Measurements from ENCODE around the gene PDE4D. TPM values are rescaled to one million over a fixed set of nuclear protein-coding genes. Genes with fewer than 3 reads are reported as not detected.

PDE4D gene
- total RNA-seq, 1 experiment from 2014 or later, result 6.5 TPM

- BruUV-seq (replicated peaks), result no TSS peak
- DNase-seq (ENCODE audit: low spot score), result no peak
- Histone ChIP-seq H3K27ac (ENCODE audit: low read depth, low read length, poor library complexity, severe bottlenecking) (no peak overlapping the region), H3K36me3 (ENCODE audit: insufficient read depth, low read length, poor library complexity, severe bottlenecking) (no peaks in the 10 kb centered on the region), H3K4me3 (ENCODE audit: low read depth, low read length, poor library complexity, severe bottlenecking) (no peak overlapping the region), H3K9me3 (ENCODE audit: low read depth, low read length, poor library complexity, severe bottlenecking) (no peaks in the 10 kb centered on the region), H3K4me1 (ENCODE audit: insufficient read depth, low read length, poor library complexity, severe bottlenecking) (peaks cover 10% of the 10 kb centered on the region), H3K27me3 (replicated peaks; ENCODE audit: insufficient read depth, low read depth, low read length, poor library complexity) (no peaks in the 10 kb centered on the region)
- intact Hi-C loops (cut with micrococcal nuclease; ENCODE audit: unreplicated experiment), result no loop called here
- CTCF ChIA-PET, result no interaction called here
- TF ChIP-seq CTCF (conservative IDR thresholded peaks at IDR 0.05; ENCODE audit: low read depth, low read length), result no peak
- TF ChIP-seq EZH2 (IDR thresholded peaks at IDR 0.05; ENCODE audit: borderline replicate concordance, low read depth, low read length, poor library complexity, severe bottlenecking), result no peak
- POLR2A ChIA-PET (ENCODE audit: low non-redundant PET), result no interaction called here
Observed at GRCh38 chr5:58988938-58989337, 904.6 kb downstream of the PDE4D start.

- peaks cover 10% of the 10 kb centered on the region for H3K4me1 ChIP-seq (ENCODE audit: insufficient read depth, low read length, poor library complexity, severe bottlenecking)
- BruUV-seq (replicated peaks), result no TSS peak
- no peaks in the 10 kb centered on the region for H3K27me3 ChIP-seq (replicated peaks; ENCODE audit: insufficient read depth, low read depth, low read length, poor library complexity)
- H3K4me3 ChIP-seq (ENCODE audit: low read depth, low read length, poor library complexity, severe bottlenecking), result no peak overlapping the region
- no peak overlapping the region for H3K27ac ChIP-seq (ENCODE audit: low read depth, low read length, poor library complexity, severe bottlenecking)
- no peak for DNase-seq (ENCODE audit: low spot score)
- H3K36me3 ChIP-seq (ENCODE audit: insufficient read depth, low read length, poor library complexity, severe bottlenecking), result no peaks in the 10 kb centered on the region
- POLR2A ChIA-PET (ENCODE audit: low non-redundant PET), result no interaction called here
- H3K9me3 ChIP-seq (ENCODE audit: low read depth, low read length, poor library complexity, severe bottlenecking), result no peaks in the 10 kb centered on the region
- CTCF ChIA-PET, result no interaction called here
- intact Hi-C loops (cut with micrococcal nuclease; ENCODE audit: unreplicated experiment), result no loop called here
- TF ChIP-seq CTCF (conservative IDR thresholded peaks at IDR 0.05; ENCODE audit: low read depth, low read length) (no peak), EZH2 (IDR thresholded peaks at IDR 0.05; ENCODE audit: borderline replicate concordance, low read depth, low read length, poor library complexity, severe bottlenecking) (no peak)
Observed at GRCh38 chr5:58987193-58987592, 906.3 kb downstream of the PDE4D start.

GRCh38 chr5:58986281-58986680 lies 907.2 kb downstream of the PDE4D start:
- Histone ChIP-seq H3K4me1 (ENCODE audit: insufficient read depth, low read length, poor library complexity, severe bottlenecking) (peaks cover 10% of the 10 kb centered on the region), H3K27me3 (replicated peaks; ENCODE audit: insufficient read depth, low read depth, low read length, poor library complexity) (no peaks in the 10 kb centered on the region), H3K36me3 (ENCODE audit: insufficient read depth, low read length, poor library complexity, severe bottlenecking) (no peaks in the 10 kb centered on the region), H3K4me3 (ENCODE audit: low read depth, low read length, poor library complexity, severe bottlenecking) (no peak overlapping the region), H3K9me3 (ENCODE audit: low read depth, low read length, poor library complexity, severe bottlenecking) (no peaks in the 10 kb centered on the region), H3K27ac (ENCODE audit: low read depth, low read length, poor library complexity, severe bottlenecking) (no peak overlapping the region)
- DNase-seq (ENCODE audit: low spot score), result no peak
- BruUV-seq (replicated peaks), result no TSS peak
- TF ChIP-seq CTCF (conservative IDR thresholded peaks at IDR 0.05; ENCODE audit: low read depth, low read length), result no peak
- no peak for TF ChIP-seq EZH2 (IDR thresholded peaks at IDR 0.05; ENCODE audit: borderline replicate concordance, low read depth, low read length, poor library complexity, severe bottlenecking)
- CTCF ChIA-PET, result no interaction called here
- POLR2A ChIA-PET (ENCODE audit: low non-redundant PET), result no interaction called here
- intact Hi-C loops (cut with micrococcal nuclease; ENCODE audit: unreplicated experiment), result no loop called here
